GM10248 (cell line): ENCODE results near the gene ELK4.
"Not testable (repeated sequence)": the region's sequence is repeated elsewhere in the genome, so short reads cannot be mapped to it uniquely, and the experiment has no call there.

Experiments
- CTCF ChIA-PET: fragments of 300-600 bp; sonication (Branson Sonifier 250); formaldehyde crosslinking; extraction: SDS; loops from one replicate; lab custom pipeline; 2021; ENCODE audit warnings: antibody characterized with exemption; lab: Yijun Ruan, JAX
- POLR2A ChIA-PET: fragments of 350-650 bp; sonication (Branson Sonifier 250); formaldehyde crosslinking; extraction: SDS; loops from one replicate; lab custom pipeline; 2020; ENCODE audit warnings: antibody characterized with exemption; lab: Yijun Ruan, JAX
- DNase-seq: peaks from one replicate; pipeline ENCODE4 v3.0.0; 2012; ENCODE audit errors: extremely low spot score
- TF ChIP-seq, protein P1 (sequence below): IDR thresholded peaks from 2 replicates; pipeline ENCODE4 v1.5.1; 2012; ENCODE audit warnings: mild to moderate bottlenecking, low read depth; ENCODE audit errors: extremely low read depth, missing control alignments, control extremely low read depth

The ELK4 gene

DNA sequence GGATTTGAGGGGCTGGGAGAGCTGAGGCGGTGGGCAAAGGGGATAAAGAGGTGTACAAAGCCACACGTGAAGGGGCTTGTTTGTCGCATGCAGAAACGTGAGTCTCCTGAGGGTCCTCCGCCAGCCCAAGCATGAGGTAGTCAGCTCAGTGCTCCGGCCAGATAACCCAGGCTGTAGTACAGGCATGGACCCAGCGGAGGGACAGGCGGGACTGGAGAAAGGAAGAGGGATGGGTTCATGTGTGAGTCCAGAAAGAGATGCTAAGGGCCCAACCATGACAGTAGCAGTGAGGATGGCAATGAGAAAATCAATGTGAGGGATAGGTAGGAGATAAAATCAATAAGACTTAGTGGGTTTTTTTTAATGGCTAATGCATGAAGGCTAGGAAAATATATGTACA, 13.7 kb upstream of the ELK4 start:
- ChIA-PET POLR2A (interaction anchor here (0.6 to 2.2 kb wide), 2 partner anchors 13 to 54 kb away, joined by 5 to 6 read pairs; partner anchors contain the start of gene ELK4), CTCF (interaction anchor here (1.5 to 12.8 kb wide), 5 partner anchors 10 to 291 kb away, joined by 3 to 173 read pairs (median 18); partner anchors contain the start of gene ELK4)
- TF ChIP-seq, protein P1, sequence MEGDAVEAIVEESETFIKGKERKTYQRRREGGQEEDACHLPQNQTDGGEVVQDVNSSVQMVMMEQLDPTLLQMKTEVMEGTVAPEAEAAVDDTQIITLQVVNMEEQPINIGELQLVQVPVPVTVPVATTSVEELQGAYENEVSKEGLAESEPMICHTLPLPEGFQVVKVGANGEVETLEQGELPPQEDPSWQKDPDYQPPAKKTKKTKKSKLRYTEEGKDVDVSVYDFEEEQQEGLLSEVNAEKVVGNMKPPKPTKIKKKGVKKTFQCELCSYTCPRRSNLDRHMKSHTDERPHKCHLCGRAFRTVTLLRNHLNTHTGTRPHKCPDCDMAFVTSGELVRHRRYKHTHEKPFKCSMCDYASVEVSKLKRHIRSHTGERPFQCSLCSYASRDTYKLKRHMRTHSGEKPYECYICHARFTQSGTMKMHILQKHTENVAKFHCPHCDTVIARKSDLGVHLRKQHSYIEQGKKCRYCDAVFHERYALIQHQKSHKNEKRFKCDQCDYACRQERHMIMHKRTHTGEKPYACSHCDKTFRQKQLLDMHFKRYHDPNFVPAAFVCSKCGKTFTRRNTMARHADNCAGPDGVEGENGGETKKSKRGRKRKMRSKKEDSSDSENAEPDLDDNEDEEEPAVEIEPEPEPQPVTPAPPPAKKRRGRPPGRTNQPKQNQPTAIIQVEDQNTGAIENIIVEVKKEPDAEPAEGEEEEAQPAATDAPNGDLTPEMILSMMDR = no peak
- DNase-seq = no peak

DNA sequence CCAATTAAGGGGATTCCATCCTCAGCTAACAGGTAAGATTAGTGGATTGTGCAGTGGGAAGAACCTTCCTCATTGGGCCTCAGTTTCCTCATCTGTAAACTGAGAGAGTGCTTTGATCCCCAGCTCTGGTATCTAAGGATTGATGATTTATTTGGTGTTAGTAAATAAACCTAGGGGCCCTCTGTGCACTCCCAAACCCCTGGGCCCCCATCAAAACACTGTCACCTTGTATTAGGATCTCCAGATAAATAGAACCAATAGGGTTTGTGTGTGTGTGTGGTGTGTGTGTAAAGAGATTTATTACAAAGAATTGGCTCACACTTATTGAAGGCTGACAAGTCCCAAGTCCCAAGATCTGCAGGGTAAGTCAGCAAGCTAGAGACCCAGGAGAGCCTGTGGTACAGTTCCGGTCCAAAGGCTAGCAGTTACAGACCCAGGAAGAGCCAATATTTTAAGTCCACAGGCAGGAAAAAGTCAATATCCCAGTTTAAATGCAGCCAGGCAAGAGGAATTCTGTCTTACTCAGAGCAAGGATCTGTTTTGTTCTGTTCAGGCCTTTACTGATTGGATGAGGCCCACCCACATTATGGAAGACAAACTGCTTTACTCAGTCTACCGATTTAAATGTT, 11.0 kb upstream of the ELK4 start:
- POLR2A ChIA-PET = no interaction called here

DNA sequence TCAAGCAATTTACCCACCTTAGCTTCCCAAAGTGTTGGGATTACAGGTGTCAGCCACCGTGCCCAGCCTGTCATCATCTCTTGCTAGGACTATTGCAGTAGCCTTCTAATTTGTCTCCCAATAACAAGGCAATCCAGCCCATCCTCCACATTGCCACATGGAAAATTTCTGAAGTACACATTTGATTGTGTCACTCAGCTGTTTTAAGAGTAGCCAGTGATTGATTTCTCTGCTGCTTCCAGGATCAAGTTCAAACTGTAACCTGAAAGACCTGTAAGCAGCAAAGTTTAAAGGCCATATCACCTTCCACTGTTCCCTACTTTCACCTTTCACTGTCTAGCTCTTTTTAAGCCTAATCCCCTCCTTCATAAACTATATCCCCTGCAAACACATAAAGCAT, 7.8 kb upstream of the ELK4 start:
- TF ChIP-seq, protein P1 = no peak
- no peak for DNase-seq
- ChIA-PET POLR2A (no interaction called here), CTCF (interaction anchor here (0.9 to 12.8 kb wide), 3 partner anchors 19 to 115 kb away, joined by 3 to 173 read pairs (median 15); no protein-coding TSS in a partner anchor)

More for the DNA sequence above, 11.0 kb upstream of the ELK4 start:
- TF ChIP-seq, protein P1 = no peak
- no peak for DNase-seq
- CTCF ChIA-PET = interaction anchor here (2.1 to 12.8 kb wide), 3 partner anchors 10 to 51 kb away, joined by 10 to 173 read pairs (median 27); partner anchors contain the start of gene ELK4

DNA sequence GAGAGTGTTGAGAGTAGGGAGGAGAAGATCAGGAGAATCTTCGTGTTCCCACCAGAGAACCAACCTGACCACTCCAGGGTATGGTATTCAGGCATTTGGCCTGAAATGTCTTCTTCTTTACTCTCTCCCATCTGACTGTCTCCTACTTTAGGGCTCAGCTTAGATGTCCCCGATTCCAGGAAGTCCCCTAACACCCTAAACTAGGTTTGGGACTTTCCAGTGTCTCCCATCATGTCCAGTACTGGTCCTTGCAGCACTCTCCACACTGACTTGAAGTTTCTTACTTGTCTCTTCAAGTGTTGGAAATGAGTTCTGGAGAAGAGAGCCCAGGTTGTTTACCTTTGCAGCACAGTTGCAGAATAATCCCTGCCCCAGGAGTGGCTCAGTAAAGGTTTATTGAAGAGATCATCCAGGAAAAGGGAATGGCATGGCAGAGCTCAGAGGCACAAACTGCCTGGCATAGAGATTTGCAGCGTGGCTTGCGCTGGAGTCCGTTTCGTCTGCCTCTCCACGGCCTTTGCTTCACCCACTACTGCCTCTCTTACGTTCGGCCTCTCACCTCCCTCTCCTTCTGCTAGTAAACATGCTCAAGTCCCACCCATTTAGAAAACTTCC, 6.2 kb upstream of the ELK4 start:
- TF ChIP-seq, protein P1 = no peak
- POLR2A ChIA-PET = no interaction called here
- no peak for DNase-seq
- CTCF ChIA-PET = interaction anchor here (1.1 to 11.6 kb wide), 4 partner anchors 20 to 109 kb away, joined by 3 to 263 read pairs (median 17); no protein-coding TSS in a partner anchor

DNA sequence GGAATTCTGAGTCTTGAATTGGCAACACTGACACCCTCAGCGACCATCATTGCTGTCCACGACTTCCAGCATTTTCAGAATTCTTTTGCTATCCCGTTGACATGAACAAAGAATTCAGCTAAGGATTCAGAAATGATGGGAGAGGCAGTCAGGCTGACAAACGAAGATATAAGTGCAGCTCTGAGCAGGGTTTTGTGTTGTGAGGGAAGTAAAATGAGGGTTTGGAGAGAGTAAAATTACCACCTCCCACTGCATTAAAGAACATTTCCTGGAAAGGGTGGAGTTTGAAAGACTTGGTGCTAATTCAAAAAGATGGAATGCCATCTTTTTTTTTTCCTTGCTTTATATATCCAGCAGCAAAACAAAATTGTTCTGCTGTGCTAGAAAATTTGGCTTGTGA, 4.9 kb upstream of the ELK4 start:
- DNase-seq = no peak
- POLR2A ChIA-PET = no interaction called here

DNA sequence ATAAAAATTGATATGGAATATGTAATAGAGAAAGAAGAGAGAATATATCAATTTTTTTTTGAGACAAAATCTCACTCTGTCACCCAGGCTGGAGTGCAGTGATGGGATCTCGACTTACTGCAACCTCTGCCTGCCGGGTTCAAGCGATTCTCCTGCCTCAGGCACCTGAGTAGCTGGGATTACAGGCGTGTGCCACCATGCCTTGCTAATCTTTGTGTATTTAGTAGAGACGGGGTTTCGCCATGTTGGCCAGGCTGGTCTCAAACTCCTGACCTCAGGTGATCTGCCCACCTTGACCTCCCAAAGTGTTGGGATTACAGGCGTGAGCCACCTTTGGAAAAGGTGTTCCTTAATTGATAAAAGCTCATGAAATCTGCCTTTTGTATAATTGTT, 4.3 kb upstream of the ELK4 start:
- DNase-seq, POLR2A ChIA-PET: not testable (repeated sequence)
- CTCF ChIA-PET = interaction anchor here (0.7 to 11.6 kb wide), 9 partner anchors 8 to 112 kb away, joined by 3 to 263 read pairs (median 5); no protein-coding TSS in a partner anchor

More for the DNA sequence above, 4.9 kb upstream of the ELK4 start:
- TF ChIP-seq, protein P1 = no peak
- CTCF ChIA-PET = interaction anchor here (1.1 to 11.6 kb wide), 7 partner anchors 8 to 75 kb away, joined by 3 to 263 read pairs (median 5); no protein-coding TSS in a partner anchor
